Measurements from ENCODE around the gene ZNF407.
A peak's percentile ranks its signal among the peaks of the same experiment; 100 is the strongest.
"Not testable (repeated sequence)": the region's sequence is repeated elsewhere in the genome, so short reads cannot be mapped to it uniquely, and the experiment has no call there.

ZNF407 gene

GRCh38 chr18:74597662-74598349, at the start of gene ZNF407:
ZNF407 (plus strand) TSS chr18:74597870; CDS start chr18:74631020, 33,150 bp downstream.
- peak in 55 of 56 donors; percentile 61 to 97 (median 89) for DNase-seq

- DNase-seq = no peak
Observed at GRCh38 chr18:74549591-74550104, 48.0 kb upstream of the ZNF407 start.

GRCh38 chr18:74550886-74551285, 46.8 kb upstream of the ZNF407 start:
- DNase-seq = no peak

GRCh38 chr18:74551452-74551851, 46.2 kb upstream of the ZNF407 start:
- DNase-seq = no peak

GRCh38 chr18:74551936-74552555, 45.6 kb upstream of the ZNF407 start:
- DNase-seq = peak in 52 of 56 donors; percentile 13 to 92 (median 70)

GRCh38 chr18:74556126-74556525, 41.5 kb upstream of the ZNF407 start:
- no peak for DNase-seq

GRCh38 chr18:74558096-74558495, 39.6 kb upstream of the ZNF407 start:
- DNase-seq = no peak

- no peak for DNase-seq
Observed at GRCh38 chr18:74562131-74562730, 35.4 kb upstream of the ZNF407 start.

- no peak for DNase-seq
Observed at GRCh38 chr18:74562775-74563174, 34.9 kb upstream of the ZNF407 start.

- DNase-seq = no peak
Observed at GRCh38 chr18:74563999-74564398, 33.7 kb upstream of the ZNF407 start.

- DNase-seq = not testable (repeated sequence)
Observed at GRCh38 chr18:74565164-74565563, 32.5 kb upstream of the ZNF407 start.

- not testable (repeated sequence) for DNase-seq
Observed at GRCh38 chr18:74565993-74566392, 31.7 kb upstream of the ZNF407 start.

GRCh38 chr18:74567822-74568221, 29.8 kb upstream of the ZNF407 start:
- DNase-seq = no peak

GRCh38 chr18:74569401-74569800, 28.3 kb upstream of the ZNF407 start:
- no peak for DNase-seq

GRCh38 chr18:74570266-74570665, 27.4 kb upstream of the ZNF407 start:
- DNase-seq = no peak

GRCh38 chr18:74571895-74572680, 25.6 kb upstream of the ZNF407 start:
- DNase-seq = no peak

GRCh38 chr18:74573053-74573452, 24.6 kb upstream of the ZNF407 start:
- no peak for DNase-seq

- no peak for DNase-seq
Observed at GRCh38 chr18:74574916-74575315, 22.8 kb upstream of the ZNF407 start.

GRCh38 chr18:74577019-74577418, 20.7 kb upstream of the ZNF407 start:
- no peak for DNase-seq

- DNase-seq = no peak
Observed at GRCh38 chr18:74579496-74580065, 18.1 kb upstream of the ZNF407 start.

GRCh38 chr18:74582642-74583041, 15.0 kb upstream of the ZNF407 start:
- no peak for DNase-seq
